ENCODE data around the gene LCE6A.

Gene LCE6A

DNA sequence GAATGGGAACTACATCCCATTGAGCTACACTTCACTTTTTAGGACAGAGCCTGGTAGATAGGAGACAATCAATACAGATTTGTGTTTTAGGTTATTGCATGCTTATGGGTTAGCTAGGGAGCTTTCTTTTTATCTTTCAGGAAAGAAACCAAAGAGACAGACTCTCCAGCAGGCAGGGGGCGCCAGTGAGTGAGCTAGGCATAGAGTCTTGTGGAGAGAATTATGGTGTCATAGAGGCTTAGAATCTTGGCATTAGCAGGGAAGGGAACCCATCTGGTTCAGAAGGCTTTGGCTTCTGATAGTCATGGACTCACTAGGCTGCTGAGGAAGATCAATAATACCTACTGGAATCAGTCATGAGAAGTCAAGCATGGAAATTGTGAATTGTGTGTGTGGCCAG lies 35.4 kb downstream of the LCE6A start, which contains the start of gene SMCP:
Gene SMCP (plus strand): TSS at position 281 of the 400 bp plus-strand sequence. CDS start 6,101 bp downstream, outside the sequence.
- no peak for DNase-seq

DNA sequence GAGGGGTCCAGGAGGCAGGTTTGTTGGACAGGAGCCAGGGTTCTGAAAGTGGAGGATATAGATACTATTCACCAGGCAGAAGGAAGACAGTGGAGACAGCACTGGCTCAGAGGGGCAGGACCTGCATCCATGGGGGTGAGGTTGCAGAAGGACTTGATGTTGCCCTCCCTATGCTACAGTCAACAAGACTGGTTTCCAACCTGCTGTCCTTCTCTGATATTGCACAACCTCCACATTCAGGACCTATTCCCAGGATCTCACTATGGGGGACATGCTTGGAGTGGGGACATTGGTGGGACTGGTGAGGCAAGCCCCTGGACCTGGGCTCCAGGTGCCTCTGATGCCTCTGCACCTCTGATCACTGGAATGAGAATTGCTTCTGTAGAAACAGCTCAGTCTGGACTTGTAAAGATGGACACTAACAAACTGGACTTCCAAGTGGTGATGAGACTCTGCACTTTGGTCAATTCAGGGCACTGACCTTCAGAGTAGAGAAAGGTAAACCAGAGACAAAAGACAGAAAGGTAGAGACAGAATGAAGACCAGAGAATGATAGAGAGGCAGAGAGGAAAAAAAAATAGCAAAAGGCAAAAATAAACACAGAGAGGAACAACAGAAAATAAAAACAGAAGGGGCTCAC lies 37.0 kb downstream of the LCE6A start:
- DNase-seq, result no peak

GRCh38 chr1:152880316-152880715 lies 37.7 kb downstream of the LCE6A start:
- DNase-seq, result no peak

GRCh38 chr1:152880907-152881306 lies 38.3 kb downstream of the LCE6A start:
- DNase-seq, result no peak

DNA sequence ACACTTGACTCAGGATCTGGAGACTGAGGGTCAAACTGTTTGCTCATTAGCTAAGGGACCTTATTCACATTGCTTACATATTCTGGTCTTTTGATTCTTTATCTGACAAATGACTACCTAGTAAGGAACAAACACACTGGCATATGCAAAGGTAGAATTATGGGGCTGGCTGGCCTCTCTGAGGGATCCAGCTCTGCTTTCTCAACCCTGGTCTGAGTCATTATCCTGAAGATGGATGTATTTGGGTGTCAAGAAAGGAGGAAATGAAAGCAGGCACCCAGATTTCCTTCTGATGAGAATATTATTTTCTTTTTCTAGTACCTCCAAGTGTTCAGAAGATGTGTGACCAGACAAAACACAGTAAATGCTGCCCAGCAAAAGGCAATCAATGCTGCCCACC lies 41.4 kb downstream of the LCE6A start:
- no peak for DNase-seq

GRCh38 chr1:152884506-152884905 lies 41.9 kb downstream of the LCE6A start:
- no peak for DNase-seq

- no peak for DNase-seq
These were observed 42.4 kb downstream of the LCE6A start for GRCh38 chr1:152884966-152885624.

GRCh38 chr1:152886085-152886484 lies 43.4 kb downstream of the LCE6A start:
- DNase-seq, result no peak

DNA sequence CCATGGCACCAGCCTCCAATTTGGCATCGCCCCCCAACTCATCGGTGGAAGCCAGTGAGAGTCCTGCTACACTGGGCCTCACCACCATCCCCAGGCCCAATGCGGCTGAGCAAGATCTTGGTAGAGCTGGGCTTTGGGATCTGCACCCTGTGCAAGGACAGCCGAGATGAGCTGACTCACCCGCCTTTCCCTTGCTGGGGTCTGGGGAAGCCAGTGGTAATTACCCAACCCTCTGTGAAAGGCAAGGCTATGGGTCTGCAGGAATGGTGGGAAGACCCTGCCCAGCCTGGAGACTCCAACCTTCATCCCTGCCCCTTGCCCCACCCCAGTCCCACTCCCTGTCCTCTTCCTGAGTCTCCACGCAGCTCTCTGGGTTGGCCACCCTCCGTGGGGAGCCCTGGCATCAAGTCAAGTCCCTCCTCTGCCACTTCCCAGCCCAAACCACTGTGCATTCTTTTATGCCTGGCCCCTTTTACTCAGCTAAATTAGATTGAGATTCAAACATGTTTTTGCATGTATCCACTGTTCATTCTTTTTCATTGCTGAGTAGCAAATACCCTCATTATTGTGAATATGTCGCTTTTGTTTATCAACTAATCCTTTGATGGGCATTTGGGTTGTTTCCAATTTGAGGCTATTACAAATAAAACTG lies 44.2 kb downstream of the LCE6A start:
- no peak for DNase-seq

- DNase-seq, result no peak
These were observed 45.5 kb downstream of the LCE6A start for GRCh38 chr1:152888126-152888525.

Data from CD4-positive, alpha-beta T cell treated with Interleukin-17A for 1 hour (primary cell).